Head of caudate nucleus (tissue), 42 donors: ENCODE results near the gene ADGRG3.

Source experiments
- DNase-seq, 42 donors: peaks; one replicate each; pipeline versions ENCODE4 v3.0.0 to v3.0.0-alpha.2; 2020 to 2021; ENCODE audit warnings: mixed read lengths in 7 of 42
- intact Hi-C: fragments of 100-400 bp; cut with DNase I; formaldehyde crosslinking; loops from one replicate; pipeline ENCODE4 v1.15.0; 2022

ADGRG3 gene

DNA sequence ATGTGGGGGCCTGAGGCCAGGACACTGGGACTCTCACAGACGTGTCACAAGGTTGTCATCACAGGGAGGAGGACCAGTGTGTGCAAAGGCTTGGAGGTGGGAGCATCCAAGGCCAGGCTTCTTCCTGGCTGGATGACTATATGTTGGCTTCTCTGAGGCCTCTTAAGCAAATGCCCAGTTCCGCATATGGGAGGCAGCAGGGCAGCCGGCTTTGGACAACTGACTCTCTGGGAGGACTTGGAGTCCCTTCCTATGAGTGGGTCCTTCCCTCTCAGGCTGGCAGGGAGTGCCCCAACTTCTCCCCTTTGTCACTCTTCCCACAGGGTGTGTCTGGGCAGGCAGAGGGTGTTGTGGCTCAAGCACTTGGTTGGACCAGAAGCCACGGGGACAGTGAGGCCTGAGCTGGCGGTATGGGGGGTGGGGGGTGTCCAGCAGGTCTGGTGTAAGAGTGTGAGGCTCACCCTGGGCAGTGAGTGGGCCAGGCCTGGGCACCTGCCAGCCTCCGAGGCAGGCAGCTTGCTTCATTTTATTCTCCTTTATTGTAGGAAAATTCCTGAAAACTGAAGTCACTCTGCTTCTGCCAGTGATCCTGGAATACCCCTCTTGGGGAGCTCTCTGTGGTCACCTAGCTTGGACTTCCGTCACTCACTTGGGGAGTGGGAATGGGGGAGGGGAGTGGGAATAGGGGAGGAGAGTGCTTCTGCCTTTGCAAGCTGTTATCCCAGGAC lies 24.8 kb upstream of the ADGRG3 start:
- intact Hi-C loops, result no loop called here
- peak in 8 of 42 donors; percentile 31 to 78 (median 62) for DNase-seq

DNA sequence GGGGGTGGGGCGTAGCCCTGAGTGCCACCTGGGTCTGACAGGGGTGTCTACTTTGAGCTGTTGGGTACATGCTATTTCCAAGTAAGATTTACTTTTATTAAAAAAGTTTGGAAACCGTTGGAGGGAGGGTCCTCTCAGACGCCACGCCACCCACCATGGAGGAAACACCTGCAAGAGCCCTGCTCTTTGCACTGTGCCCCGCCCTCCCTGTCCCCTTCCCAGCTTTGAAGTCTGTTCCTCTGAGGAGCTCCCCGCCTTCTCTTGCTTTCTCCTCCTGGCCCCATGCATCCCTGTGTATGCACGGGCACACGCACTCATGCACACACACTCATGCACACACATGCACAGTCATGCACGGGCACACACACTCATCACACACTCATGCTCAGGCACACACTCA lies 24.2 kb upstream of the ADGRG3 start:
- DNase-seq, result no peak
- intact Hi-C loops, result no loop called here

- intact Hi-C loops, result loop anchor here (5.0 kb wide), 1 partner anchor 52 kb away; no protein-coding TSS in a partner anchor
- no peak for DNase-seq
Measured at GRCh38 chr16:57644383-57645014, 23.6 kb upstream of the ADGRG3 start.

DNA sequence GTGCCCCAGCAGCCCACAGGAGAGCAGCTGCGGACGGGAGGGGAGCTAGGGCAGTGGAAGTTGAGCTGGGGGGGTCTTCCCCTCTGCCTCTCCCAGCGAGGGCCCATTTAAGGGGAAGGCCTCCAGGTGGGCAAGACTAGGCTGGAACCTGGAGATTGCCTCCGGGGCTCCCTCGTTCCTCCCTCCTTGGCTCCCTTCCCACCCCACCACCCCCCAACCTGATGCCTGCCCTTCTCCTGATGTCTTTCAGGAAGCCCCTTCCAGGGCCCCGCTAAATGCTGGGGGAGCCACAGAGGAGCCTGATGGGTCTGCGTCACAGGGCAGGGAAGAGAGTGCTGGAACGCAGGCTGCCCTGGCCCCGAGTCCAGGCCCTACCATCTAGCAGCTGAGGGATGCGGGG lies 22.9 kb upstream of the ADGRG3 start:
- DNase-seq, result no peak
- intact Hi-C loops, result loop anchor here (5.0 kb wide), 1 partner anchor 53 kb away; no protein-coding TSS in a partner anchor

GRCh38 chr16:57645691-57646387 lies 22.3 kb upstream of the ADGRG3 start:
- intact Hi-C loops, result loop anchor here (5.0 kb wide), 1 partner anchor 54 kb away; no protein-coding TSS in a partner anchor
- no peak for DNase-seq

DNA sequence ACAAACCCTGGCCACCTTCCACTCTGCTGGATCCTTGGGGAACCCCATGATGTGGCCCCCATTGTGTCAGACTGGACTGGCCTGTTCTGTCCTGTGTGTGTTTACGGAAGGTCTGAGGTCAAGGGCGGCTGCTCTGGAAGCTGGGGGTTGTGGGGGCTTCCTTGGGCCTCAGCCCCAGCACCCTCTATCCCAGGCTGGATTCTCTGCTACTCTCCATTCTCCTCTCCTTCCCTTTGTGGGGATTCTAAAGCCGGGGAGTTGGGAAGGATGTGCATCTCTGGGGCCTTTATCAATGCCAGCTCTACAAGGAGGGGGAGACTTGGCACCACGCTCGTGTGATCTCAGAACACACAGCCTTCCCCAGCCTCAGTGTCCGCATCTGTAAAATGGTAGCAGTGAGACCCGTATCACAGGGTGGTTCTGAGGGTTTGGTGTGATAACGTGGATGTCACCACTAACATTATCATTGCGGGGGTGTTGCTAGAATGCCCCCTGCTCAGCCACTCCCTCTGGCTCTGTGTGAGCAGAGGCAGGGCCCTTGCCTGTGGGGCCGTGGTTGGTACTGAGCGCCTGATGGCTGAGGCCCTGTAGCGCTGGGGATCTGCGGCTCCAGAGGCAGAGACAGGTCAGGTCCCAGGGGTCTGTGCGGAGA lies 21.6 kb upstream of the ADGRG3 start:
- intact Hi-C loops, result loop anchor here (5.0 kb wide), 1 partner anchor 54 kb away; no protein-coding TSS in a partner anchor
- DNase-seq, result no peak

DNA sequence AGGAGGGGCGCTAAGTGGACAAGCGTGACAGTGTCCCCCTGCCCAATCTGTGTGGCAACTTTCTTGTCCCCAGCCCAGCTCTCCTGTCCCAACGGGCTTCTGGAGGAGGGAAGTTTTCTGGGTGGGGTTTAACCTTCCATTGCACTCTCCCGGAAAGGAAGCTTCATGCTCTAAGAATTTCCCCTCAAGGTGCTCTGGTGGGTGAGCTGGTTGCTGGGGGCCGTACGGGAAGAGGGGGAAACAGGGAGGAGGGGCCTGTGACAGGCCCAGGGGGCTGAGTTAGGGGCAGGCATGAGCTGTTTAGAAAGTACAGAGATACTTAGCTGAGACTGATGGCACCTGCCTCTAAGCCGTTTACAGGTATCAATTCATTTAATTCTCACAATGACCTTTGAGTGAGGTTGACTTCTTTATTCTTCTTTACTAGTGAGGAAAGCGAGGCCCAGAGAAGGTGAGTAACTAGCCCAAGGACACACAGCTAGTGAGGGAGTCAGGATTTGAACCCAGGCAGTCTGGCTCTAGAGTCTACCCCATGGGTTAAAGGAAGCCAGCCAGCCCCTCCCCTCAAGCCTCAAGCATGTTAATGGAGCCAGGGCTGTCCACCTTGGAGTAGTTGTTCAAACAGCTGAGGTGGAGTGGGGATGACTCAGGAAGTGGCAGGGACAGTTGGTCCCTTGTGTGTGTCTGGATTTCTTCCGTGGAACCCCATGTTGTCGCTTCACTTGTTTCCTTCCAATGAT lies 20.8 kb upstream of the ADGRG3 start:
- intact Hi-C loops, result loop anchor here (5.0 kb wide), 1 partner anchor 55 kb away; no protein-coding TSS in a partner anchor
- no peak for DNase-seq

- intact Hi-C loops, result loop anchor here (5.0 kb wide), 1 partner anchor 56 kb away; no protein-coding TSS in a partner anchor
- DNase-seq, result no peak
Measured at GRCh38 chr16:57648125-57648524, 20.0 kb upstream of the ADGRG3 start.

DNA sequence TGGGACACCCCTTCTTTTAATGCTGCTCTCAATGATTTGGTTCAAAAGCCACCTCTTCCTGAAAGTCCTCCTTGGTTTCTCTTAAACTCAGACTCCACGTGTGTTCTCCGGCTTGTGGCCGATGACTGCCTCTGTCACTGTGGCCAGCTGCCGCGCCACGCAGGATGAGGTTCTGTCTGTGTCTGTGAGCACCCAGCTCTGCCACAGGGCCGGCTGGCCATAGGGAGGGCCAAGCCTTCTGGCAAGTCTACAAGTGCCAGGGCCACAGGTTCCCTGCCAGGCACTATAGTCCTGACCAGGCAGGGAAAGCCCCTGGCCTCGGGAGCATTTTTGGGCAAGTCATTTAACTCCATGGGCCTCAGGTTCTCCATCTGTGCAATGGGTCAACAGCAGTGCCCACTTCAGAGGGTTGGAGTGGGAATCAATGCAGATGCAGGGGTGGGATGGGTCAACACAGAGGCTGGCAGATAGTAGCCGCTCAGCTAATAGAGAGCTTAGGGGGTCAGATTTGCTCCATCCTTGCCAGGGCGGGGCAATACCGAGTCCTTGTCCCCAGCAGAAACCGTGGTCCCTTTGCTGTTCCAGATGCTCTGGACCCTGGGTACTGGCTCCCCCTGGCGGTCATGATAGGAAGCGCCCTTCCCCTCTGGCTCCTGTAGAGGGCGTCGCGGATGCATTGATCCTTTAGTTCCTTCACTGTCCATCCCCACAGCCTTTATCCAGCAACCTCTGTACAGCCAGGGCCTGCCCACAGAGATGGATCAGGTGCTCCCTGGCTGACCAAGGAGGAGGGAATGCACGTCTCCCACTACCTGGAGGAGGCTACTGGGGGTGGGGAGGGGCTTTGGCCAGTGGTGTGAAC lies 19.3 kb upstream of the ADGRG3 start:
- peak; percentile 58 to 93 (median 84) for DNase-seq
- intact Hi-C loops, result loop anchor here (5.0 kb wide), 1 partner anchor 57 kb away; no protein-coding TSS in a partner anchor

DNA sequence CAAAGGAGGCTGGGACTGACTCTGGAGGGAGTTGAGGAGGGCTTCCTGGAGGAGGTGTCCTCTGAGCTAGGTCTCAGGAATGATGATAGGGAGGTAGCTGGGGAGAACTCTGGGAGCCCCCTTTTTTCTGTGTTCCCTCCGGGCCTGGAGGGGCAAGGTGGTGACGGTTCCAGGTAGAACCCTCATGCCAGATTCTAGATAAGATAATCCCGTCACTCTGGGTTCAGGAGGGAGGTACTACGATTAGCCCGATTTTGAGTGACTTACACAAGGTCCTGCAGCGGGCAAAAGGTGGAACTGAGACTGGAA lies 18.7 kb upstream of the ADGRG3 start:
- no peak for DNase-seq
- intact Hi-C loops, result loop anchor here (5.0 kb wide), 1 partner anchor 57 kb away; no protein-coding TSS in a partner anchor

GRCh38 chr16:57649846-57650245 lies 18.3 kb upstream of the ADGRG3 start:
- intact Hi-C loops, result loop anchor here (5.0 kb wide), 1 partner anchor 58 kb away; no protein-coding TSS in a partner anchor
- no peak for DNase-seq

DNA sequence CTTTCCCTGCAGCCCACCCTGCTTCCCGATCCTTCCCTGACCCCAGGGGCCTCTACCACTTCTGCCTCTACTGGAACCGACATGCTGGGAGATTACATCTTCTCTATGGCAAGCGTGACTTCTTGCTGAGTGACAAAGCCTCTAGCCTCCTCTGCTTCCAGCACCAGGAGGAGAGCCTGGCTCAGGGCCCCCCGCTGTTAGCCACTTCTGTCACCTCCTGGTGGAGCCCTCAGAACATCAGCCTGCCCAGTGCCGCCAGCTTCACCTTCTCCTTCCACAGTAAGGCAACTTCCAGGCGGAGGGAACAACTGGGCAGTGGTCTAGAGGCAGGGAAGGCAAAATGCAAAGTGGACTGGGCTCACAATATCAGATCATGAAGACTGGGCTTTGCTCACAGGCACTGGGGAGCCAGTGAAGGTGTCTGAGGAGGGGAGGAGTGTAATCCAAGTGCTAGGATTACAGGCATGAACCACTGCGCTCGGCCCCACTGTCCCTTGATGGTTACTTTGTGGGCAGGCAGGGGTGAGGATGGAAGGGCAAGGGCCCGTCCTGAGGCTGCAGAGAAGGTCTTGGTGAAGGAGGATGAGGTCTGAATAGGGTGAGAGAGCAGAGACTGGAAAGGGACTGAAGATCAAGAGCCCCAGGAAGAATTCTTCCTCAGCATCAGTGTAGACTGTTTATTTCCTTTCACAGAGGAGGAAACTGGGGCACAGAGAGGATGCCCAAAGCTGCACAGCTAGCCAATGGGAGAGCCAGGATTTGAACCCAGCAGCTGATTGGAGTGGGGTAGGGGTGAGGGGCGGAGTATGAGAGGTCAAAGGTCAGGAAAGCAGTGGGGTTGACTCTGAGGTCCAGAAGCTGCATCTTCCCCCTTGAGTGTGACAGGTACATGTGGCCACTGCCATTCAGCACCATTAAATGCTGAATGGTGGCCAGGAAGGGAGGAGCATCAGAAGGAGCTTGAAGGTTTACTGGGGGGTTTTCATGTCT lies 16.5 kb upstream of the ADGRG3 start:
- intact Hi-C loops, result no loop called here
- no peak for DNase-seq

DNA sequence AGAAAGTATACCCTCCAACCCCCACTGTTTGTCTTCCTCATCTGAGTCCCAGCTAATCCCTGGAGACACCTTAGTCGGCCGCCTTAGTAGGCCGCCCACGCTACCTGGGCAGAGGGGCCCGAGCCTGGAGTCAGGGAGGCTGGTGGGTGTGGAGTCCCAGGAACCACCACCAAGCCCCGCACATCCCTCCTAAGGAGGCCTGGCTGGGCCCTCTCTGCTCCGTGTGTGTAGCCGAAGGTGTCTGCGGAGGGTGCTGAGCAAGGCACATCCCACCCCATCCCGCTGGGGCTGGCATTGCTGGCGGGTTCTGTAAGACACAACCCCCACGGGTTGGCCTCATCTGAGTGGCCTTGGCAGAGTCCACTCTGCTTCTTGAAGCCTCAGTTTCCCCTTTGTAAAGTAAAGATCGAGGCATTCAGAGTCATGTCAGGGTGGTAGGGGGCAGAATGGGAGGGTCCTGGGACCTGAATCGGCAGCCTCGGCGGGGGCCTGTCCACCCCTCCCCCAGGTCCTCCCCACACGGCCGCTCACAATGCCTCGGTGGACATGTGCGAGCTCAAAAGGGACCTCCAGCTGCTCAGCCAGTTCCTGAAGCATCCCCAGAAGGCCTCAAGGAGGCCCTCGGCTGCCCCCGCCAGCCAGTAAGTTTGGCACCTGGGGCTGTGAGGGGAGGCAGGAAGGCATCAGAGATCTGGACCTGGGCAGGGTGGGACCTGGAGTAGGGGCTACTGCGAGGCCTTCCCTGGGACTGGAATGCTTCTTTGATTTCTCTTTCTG lies 15.2 kb upstream of the ADGRG3 start:
- intact Hi-C loops, result no loop called here
- DNase-seq, result no peak

DNA sequence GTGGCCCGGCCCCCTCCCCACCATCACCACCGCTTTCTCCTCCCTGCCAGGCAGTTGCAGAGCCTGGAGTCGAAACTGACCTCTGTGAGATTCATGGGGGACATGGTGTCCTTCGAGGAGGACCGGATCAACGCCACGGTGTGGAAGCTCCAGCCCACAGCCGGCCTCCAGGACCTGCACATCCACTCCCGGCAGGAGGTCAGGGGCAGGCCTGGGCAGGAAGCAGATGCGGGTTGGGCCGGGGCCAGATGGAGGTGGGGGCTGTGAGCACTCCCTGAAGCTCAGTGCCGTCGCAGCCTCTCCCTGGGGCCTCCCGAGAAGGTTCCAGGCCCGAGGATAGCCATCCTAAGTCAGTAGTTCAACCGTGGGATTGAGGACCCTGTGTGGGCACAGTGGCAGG lies 14.2 kb upstream of the ADGRG3 start:
- no peak for DNase-seq
- intact Hi-C loops, result no loop called here

DNA sequence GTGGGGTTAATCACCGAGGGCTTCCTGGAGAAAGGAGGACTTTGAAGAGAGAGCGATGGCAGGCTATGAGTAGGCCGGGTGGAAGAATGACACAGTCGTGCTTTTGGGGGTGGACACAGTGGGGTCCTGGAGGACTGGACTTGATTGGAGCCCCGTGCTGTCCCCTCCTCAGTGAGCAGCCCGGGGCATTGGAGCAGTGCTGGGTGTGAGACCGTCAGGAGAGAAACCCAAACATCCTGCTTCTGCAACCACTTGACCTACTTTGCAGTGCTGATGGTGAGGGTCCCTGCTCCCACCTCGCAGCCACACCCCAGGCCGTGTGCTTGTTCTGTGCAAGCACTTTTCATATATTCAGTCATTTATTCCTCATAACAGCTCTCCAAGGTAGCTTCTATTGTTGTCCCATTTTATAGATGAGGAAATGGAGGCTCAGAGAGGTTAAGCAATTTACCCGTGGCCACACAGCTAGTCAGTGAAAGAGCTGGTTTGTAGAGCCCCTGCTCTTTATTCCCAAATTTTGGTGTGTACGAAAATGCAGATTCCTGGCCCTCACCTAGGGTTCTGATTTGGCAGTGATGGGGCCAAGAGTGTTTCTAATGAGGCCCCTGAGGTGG lies 11.7 kb upstream of the ADGRG3 start:
- intact Hi-C loops, result no loop called here
- DNase-seq, result no peak
